Measurements from ENCODE around the gene EXD2.

DNA sequence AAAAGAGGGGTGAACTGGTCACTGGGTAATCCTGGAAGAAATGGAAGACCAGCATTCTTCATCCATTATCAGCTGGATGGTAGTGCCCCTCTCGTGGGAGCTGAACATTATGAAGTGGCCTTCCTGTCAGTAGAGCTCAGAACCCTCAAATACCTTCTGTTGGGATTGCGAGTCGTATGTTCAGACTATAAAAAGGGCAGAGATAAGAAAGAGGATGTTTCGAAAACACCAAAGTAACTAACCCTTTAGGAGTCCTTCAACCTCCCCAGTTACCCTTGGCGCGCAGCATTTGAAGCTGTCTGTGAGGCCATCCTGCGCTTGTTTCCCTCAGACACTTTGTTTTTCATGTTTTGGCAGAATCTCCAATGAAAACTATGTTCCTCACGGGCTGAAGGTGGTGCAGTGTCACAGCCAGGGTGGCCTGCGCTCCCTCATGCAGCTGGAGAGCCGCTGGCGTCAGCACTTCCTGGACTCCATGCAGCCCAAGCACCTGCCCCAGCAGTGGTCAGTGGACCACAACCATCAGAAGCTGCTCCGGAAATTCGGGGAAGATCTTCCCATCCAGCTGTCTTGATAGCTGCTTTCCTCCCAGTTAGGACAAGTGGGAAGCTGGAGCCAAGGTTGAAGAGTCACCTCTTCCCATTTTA, 49.4 kb downstream of the EXD2 start:
- TF ChIP-seq POLR2AphosphoS5 (IDR thresholded peaks at IDR 0.05) (no peak), POLR2A (IDR thresholded peaks at IDR 0.05) (no peak)
- TF ChIP-seq, protein P1, sequence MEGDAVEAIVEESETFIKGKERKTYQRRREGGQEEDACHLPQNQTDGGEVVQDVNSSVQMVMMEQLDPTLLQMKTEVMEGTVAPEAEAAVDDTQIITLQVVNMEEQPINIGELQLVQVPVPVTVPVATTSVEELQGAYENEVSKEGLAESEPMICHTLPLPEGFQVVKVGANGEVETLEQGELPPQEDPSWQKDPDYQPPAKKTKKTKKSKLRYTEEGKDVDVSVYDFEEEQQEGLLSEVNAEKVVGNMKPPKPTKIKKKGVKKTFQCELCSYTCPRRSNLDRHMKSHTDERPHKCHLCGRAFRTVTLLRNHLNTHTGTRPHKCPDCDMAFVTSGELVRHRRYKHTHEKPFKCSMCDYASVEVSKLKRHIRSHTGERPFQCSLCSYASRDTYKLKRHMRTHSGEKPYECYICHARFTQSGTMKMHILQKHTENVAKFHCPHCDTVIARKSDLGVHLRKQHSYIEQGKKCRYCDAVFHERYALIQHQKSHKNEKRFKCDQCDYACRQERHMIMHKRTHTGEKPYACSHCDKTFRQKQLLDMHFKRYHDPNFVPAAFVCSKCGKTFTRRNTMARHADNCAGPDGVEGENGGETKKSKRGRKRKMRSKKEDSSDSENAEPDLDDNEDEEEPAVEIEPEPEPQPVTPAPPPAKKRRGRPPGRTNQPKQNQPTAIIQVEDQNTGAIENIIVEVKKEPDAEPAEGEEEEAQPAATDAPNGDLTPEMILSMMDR (IDR thresholded peaks at IDR 0.05): no peak
